GM21381 (cell line): Measurements from ENCODE around the gene LSM14A.
"Not testable (repeated sequence)": the region's sequence is repeated elsewhere in the genome, so short reads cannot be mapped to it uniquely, and the experiment has no call there.

ENCODE experiments used
- ATAC-seq: cut with Tn5 transposase; IDR thresholded peaks from one replicate; pipeline ENCODE4 v1.9.1; 2021; ENCODE audit warnings: mild to moderate bottlenecking, moderate library complexity; ENCODE audit not compliant: unreplicated experiment

The LSM14A gene

GRCh38 chr19:34226036-34226435 is 53.7 kb downstream of the LSM14A start:
- no peak for ATAC-seq

- no peak for ATAC-seq
Observed at GRCh38 chr19:34228347-34228746, 56.0 kb downstream of the LSM14A start.

GRCh38 chr19:34228762-34229161 is 56.5 kb downstream of the LSM14A start:
- no peak for ATAC-seq

GRCh38 chr19:34229721-34230120 is 57.4 kb downstream of the LSM14A start:
- no peak for ATAC-seq

- no peak for ATAC-seq
Observed at GRCh38 chr19:34230820-34231219, 58.5 kb downstream of the LSM14A start.

GRCh38 chr19:34231439-34231838 is 59.1 kb downstream of the LSM14A start:
- no peak for ATAC-seq

GRCh38 chr19:34232566-34233481 is 60.5 kb downstream of the LSM14A start:
- ATAC-seq = no peak

- ATAC-seq = no peak
Observed at GRCh38 chr19:34235425-34235940, 63.2 kb downstream of the LSM14A start.

- ATAC-seq = no peak
Observed at GRCh38 chr19:34236035-34236987, 64.0 kb downstream of the LSM14A start.

- no peak for ATAC-seq
Observed at GRCh38 chr19:34237283-34237682, 65.0 kb downstream of the LSM14A start.

GRCh38 chr19:34237939-34238338 is 65.6 kb downstream of the LSM14A start:
- ATAC-seq = no peak

GRCh38 chr19:34241513-34242337 is 69.4 kb downstream of the LSM14A start:
- ATAC-seq = no peak

- not testable (repeated sequence) for ATAC-seq
Observed at GRCh38 chr19:34243138-34243875, 71.0 kb downstream of the LSM14A start.

GRCh38 chr19:34243876-34244578 is 71.7 kb downstream of the LSM14A start:
- no peak for ATAC-seq

- no peak for ATAC-seq
Observed at GRCh38 chr19:34244611-34245299, 72.5 kb downstream of the LSM14A start.

GRCh38 chr19:34246340-34246739 is 74.0 kb downstream of the LSM14A start:
- ATAC-seq = no peak

GRCh38 chr19:34248941-34249340 is 76.6 kb downstream of the LSM14A start:
- ATAC-seq = no peak

- not testable (repeated sequence) for ATAC-seq
Observed at GRCh38 chr19:34253167-34253566, 80.9 kb downstream of the LSM14A start.

GRCh38 chr19:34253681-34254045 is 81.4 kb downstream of the LSM14A start:
- ATAC-seq = not testable (repeated sequence)
